H9 (cell line): ENCODE data around the gene ATG101. TPM values are rescaled to one million over a fixed set of nuclear protein-coding genes. Genes with fewer than 3 reads are reported as not detected.

Source experiments
- DNase-seq: peaks from one replicate; pipeline ENCODE4 v3.0.0-alpha.2; 2017
- H2AFZ ChIP-seq: one replicate; pipeline ENCODE4 v1.6.1; 2013; ENCODE audit warnings: mild to moderate bottlenecking, low read length, control low read depth, moderate library complexity
- H2AK5ac ChIP-seq: 2 replicates; pipeline ENCODE4 v1.6.1; 2013; ENCODE audit warnings: low read length, control low read depth, mixed read lengths; ENCODE audit not compliant: insufficient read length
- H2BK120ac ChIP-seq: one replicate; pipeline ENCODE4 v1.6.1; 2013; ENCODE audit warnings: low read depth, mild to moderate bottlenecking, low read length, control low read depth, inconsistent platforms; ENCODE audit not compliant: poor library complexity, severe bottlenecking
- H2BK12ac ChIP-seq: 2 replicates; pipeline ENCODE4 v1.6.1; 2013; ENCODE audit warnings: low read length, control low read depth, mixed read lengths, low read depth; ENCODE audit not compliant: insufficient read length
- H2BK15ac ChIP-seq: 2 replicates; pipeline ENCODE4 v1.6.1; 2013; ENCODE audit warnings: low read depth, low read length, control low read depth
- H2BK20ac ChIP-seq: one replicate; pipeline ENCODE4 v1.6.1; 2013; ENCODE audit warnings: low read depth, mild to moderate bottlenecking, low read length, control low read depth, inconsistent platforms; ENCODE audit not compliant: poor library complexity, severe bottlenecking
- H2BK5ac ChIP-seq: 2 replicates; pipeline ENCODE4 v1.6.1; 2013; ENCODE audit warnings: low read length, control low read depth, mixed read lengths; ENCODE audit not compliant: insufficient read length
- H3K14ac ChIP-seq: 2 replicates; pipeline ENCODE4 v1.6.1; 2013; ENCODE audit warnings: low read length, control low read depth; ENCODE audit not compliant: insufficient read depth
- H3K18ac ChIP-seq: 2 replicates; pipeline ENCODE4 v1.6.1; 2013; ENCODE audit warnings: low read depth, mild to moderate bottlenecking, mixed read lengths, low read length, control low read depth; ENCODE audit not compliant: insufficient read length
- H3K23ac ChIP-seq: 2 replicates; pipeline ENCODE4 v1.6.1; 2013; ENCODE audit warnings: low read length, control low read depth, mixed read lengths, low read depth; ENCODE audit not compliant: insufficient read length
- H3K23me2 ChIP-seq: 2 replicates; pipeline ENCODE4 v1.6.1; 2013; ENCODE audit warnings: low read depth, mild to moderate bottlenecking, mixed read lengths, low read length, control low read depth; ENCODE audit not compliant: insufficient read length, poor library complexity, severe bottlenecking
- H3K27ac ChIP-seq: 2 replicates; pipeline ENCODE4 v1.5.1; 2013; ENCODE audit warnings: low read length, control low read depth, mixed read lengths, low read depth; ENCODE audit not compliant: insufficient read length
- H3K27me3 ChIP-seq: 2 replicates; pipeline ENCODE4 v1.6.1; 2013; ENCODE audit warnings: low read length, control low read depth, inconsistent platforms; ENCODE audit not compliant: insufficient read depth
- H3K4ac ChIP-seq: 2 replicates; pipeline ENCODE4 v1.6.1; 2013; ENCODE audit warnings: low read depth, mild to moderate bottlenecking, control low read depth, inconsistent platforms, low read length, moderate library complexity
- H3K4me1 ChIP-seq: 2 replicates; pipeline ENCODE4 v1.6.1; 2013; ENCODE audit warnings: low read length, control low read depth, inconsistent platforms; ENCODE audit not compliant: insufficient read depth
- H3K4me2 ChIP-seq: 2 replicates; pipeline ENCODE4 v1.6.1; 2013; ENCODE audit warnings: low read length, control low read depth, mixed read lengths; ENCODE audit not compliant: insufficient read length, insufficient read depth
- H3K56ac ChIP-seq: 2 replicates; pipeline ENCODE4 v1.6.1; 2013; ENCODE audit warnings: low read depth, mild to moderate bottlenecking, mixed read lengths, low read length, control low read depth; ENCODE audit not compliant: insufficient read length
- H3K79me1 ChIP-seq: 2 replicates; pipeline ENCODE4 v1.6.1; 2013; ENCODE audit warnings: low read depth, mild to moderate bottlenecking, moderate library complexity, low read length, control low read depth, inconsistent platforms; ENCODE audit not compliant: insufficient read depth, poor library complexity, severe bottlenecking
- H3K79me2 ChIP-seq: 2 replicates; pipeline ENCODE4 v1.6.1; 2013; ENCODE audit warnings: low read length, control low read depth, inconsistent platforms; ENCODE audit not compliant: insufficient read depth
- H3K9ac ChIP-seq: 2 replicates; pipeline ENCODE4 v1.6.1; 2013; ENCODE audit warnings: low read length, control low read depth, mixed read lengths; ENCODE audit not compliant: insufficient read length; ENCODE audit errors: extremely low read depth
- H3K9me3 ChIP-seq: one replicate; pipeline ENCODE4 v1.6.1; 2013; ENCODE audit warnings: low read depth, low read length, inconsistent platforms; ENCODE audit not compliant: control insufficient read depth
- H3T11ph ChIP-seq: one replicate; pipeline ENCODE4 v1.6.1; 2013; ENCODE audit warnings: mild to moderate bottlenecking, low read length, control low read depth, inconsistent platforms
- H4K20me1 ChIP-seq: one replicate; pipeline ENCODE4 v1.6.1; 2013; ENCODE audit not compliant: control insufficient read depth, insufficient read length, insufficient read depth
- H4K5ac ChIP-seq: 2 replicates; pipeline ENCODE4 v1.6.1; 2013; ENCODE audit warnings: low read depth, mild to moderate bottlenecking, mixed read lengths, low read length, control low read depth; ENCODE audit not compliant: insufficient read length
- H4K8ac ChIP-seq: replicated peaks from 2 replicates; pipeline ENCODE4 v1.6.1; 2013; ENCODE audit warnings: low read length, control low read depth, mixed read lengths, low read depth; ENCODE audit not compliant: insufficient read length
- H4K91ac ChIP-seq: 2 replicates; pipeline ENCODE4 v1.6.1; 2013; ENCODE audit warnings: low read depth, mild to moderate bottlenecking, moderate library complexity, mixed read lengths, low read length, control low read depth; ENCODE audit not compliant: insufficient read length
- H3K27ac Mint-ChIP-seq, 3 experiments: 2 replicates in 2 of 3; 3 replicates in 1 of 3; pipeline ENCODE4 v1.8.0; 2020 to 2021; ENCODE audit warnings: mixed read lengths in 3 of 3, mild to moderate bottlenecking in 1 of 3, moderate library complexity in 1 of 3
- H3K27me3 Mint-ChIP-seq: 2 replicates; pipeline ENCODE4 v1.8.0; 2021; ENCODE audit warnings: low read depth, mild to moderate bottlenecking, moderate library complexity, mixed read lengths
- H3K36me3 Mint-ChIP-seq, 3 experiments: 2 replicates in 2 of 3; 3 replicates in 1 of 3; pipeline ENCODE4 v1.8.0; 2020 to 2021; ENCODE audit warnings: low read depth in 3 of 3, mixed read lengths in 3 of 3; ENCODE audit not compliant: insufficient read depth in 1 of 3
- H3K4me1 Mint-ChIP-seq, 2 experiments: 2 replicates each; pipeline ENCODE4 v1.8.0; 2020; ENCODE audit warnings: mixed read lengths in 2 of 2
- H3K4me3 Mint-ChIP-seq, 2 experiments: 2 replicates in 1 of 2; 3 replicates in 1 of 2; pipeline ENCODE4 v1.8.0; 2020 to 2021; ENCODE audit warnings: mild to moderate bottlenecking in 2 of 2, mixed read lengths in 2 of 2, moderate library complexity in 1 of 2
- H3K9me3 Mint-ChIP-seq, 2 experiments: 2 replicates in 1 of 2; 3 replicates in 1 of 2; pipeline ENCODE4 v1.8.0; 2020; ENCODE audit warnings: mild to moderate bottlenecking in 2 of 2, mixed read lengths in 2 of 2, moderate library complexity in 1 of 2
- whole genome bisulfite sequencing: extraction: QIAGEN DNeasy Blood & Tissue Kit; methylation state at CpG from one replicate; pipeline ENCODE4 v1.1.7; 2013; ENCODE audit warnings: missing lambda C conversion rate, low lambda C conversion rate, mixed read lengths; ENCODE audit not compliant: insufficient read length; ENCODE audit errors: extremely low coverage; 5-methylcytosine and 5-hydroxymethylcytosine counted together
- total RNA-seq: library from RNA; stranded (reverse); gene quantifications from 2 replicates; pipeline ENCODE4 v1.2.1, GENCODE V29; 2021
- TF ChIP-seq, protein P1 (sequence below): fragments of 200-600 bp; sonication (generic); conservative IDR thresholded peaks from 3 replicates; pipeline ENCODE4 v1.8.0; 2021; ENCODE audit warnings: antibody characterized with exemption, mild to moderate bottlenecking

ATG101 gene
- total RNA-seq, 1 experiment from 2014 or later = 58.3 TPM

- H3K27ac Mint-ChIP-seq = no peak overlapping the region; a peak in 1 of 7 replicates
- WGBS = no CpG with 5 or more reads among the region's 7 CpGs
Observed at GRCh38 chr12:52046859-52047258, 22.9 kb upstream of the ATG101 start.

More at GRCh38 chr12:52046859-52047258, 22.9 kb upstream of the ATG101 start:
- no peak overlapping the region for H4K8ac ChIP-seq
- no peaks in the 10 kb centered on the region for H3K79me2 ChIP-seq
- H3K18ac ChIP-seq = no peak overlapping the region
- no peaks in the 10 kb centered on the region; a peak in 1 of 5 replicates for H3K9me3 Mint-ChIP-seq
- H3K27ac ChIP-seq = no peak overlapping the region
- no peaks in the 10 kb centered on the region for H3K9me3 ChIP-seq
- no peak overlapping the region for H3K4me3 Mint-ChIP-seq
- H3K4me1 Mint-ChIP-seq = peaks cover 18 to 21% of the 10 kb centered on the region in 2 experiments
- no peak overlapping the region for H2AFZ ChIP-seq
- no peak overlapping the region for H2AK5ac ChIP-seq
- H2BK120ac ChIP-seq = no peak overlapping the region
- peaks cover 17% of the 10 kb centered on the region for H3K23me2 ChIP-seq
- H3K4ac ChIP-seq = no peak overlapping the region
- no peak overlapping the region for H2BK20ac ChIP-seq
- H4K20me1 ChIP-seq = no peaks in the 10 kb centered on the region
- H4K5ac ChIP-seq = no peak overlapping the region
- no peak overlapping the region for H4K91ac ChIP-seq
- DNase-seq = no peak
- H3K36me3 Mint-ChIP-seq = peaks cover 7 to 20% (median 9%) of the 10 kb centered on the region in 3 experiments
- no peak overlapping the region for H3K9ac ChIP-seq
- H3K23ac ChIP-seq = no peak overlapping the region
- no peak overlapping the region for H2BK12ac ChIP-seq
- no peak overlapping the region for H3K14ac ChIP-seq
- H3K4me1 ChIP-seq = no peaks in the 10 kb centered on the region
- no peak overlapping the region for H3K56ac ChIP-seq
- no peak overlapping the region for H3T11ph ChIP-seq
- H2BK15ac ChIP-seq = no peak overlapping the region
- no peaks in the 10 kb centered on the region for H3K79me1 ChIP-seq
- H3K27me3 ChIP-seq = peaks cover 7% of the 10 kb centered on the region; the same call in 1 of the 2 replicates
- peaks cover 46% of the 10 kb centered on the region for H3K27me3 Mint-ChIP-seq
- H3K4me2 ChIP-seq = no peak overlapping the region
- TF ChIP-seq, protein P1, sequence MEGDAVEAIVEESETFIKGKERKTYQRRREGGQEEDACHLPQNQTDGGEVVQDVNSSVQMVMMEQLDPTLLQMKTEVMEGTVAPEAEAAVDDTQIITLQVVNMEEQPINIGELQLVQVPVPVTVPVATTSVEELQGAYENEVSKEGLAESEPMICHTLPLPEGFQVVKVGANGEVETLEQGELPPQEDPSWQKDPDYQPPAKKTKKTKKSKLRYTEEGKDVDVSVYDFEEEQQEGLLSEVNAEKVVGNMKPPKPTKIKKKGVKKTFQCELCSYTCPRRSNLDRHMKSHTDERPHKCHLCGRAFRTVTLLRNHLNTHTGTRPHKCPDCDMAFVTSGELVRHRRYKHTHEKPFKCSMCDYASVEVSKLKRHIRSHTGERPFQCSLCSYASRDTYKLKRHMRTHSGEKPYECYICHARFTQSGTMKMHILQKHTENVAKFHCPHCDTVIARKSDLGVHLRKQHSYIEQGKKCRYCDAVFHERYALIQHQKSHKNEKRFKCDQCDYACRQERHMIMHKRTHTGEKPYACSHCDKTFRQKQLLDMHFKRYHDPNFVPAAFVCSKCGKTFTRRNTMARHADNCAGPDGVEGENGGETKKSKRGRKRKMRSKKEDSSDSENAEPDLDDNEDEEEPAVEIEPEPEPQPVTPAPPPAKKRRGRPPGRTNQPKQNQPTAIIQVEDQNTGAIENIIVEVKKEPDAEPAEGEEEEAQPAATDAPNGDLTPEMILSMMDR = no peak
- no peak overlapping the region for H2BK5ac ChIP-seq
